GM19035 (cell line): ENCODE measurements around the gene DIS3L2.
"Not testable (repeated sequence)": the region's sequence is repeated elsewhere in the genome, so short reads cannot be mapped to it uniquely, and the experiment has no call there.

ENCODE experiments used
- ATAC-seq: cut with Tn5 transposase; IDR thresholded peaks from one replicate; pipeline ENCODE4 v1.9.1; 2021; ENCODE audit not compliant: unreplicated experiment

DIS3L2 gene

GRCh38 chr2:232328516-232329460, 367.3 kb downstream of the DIS3L2 start:
- no peak for ATAC-seq

GRCh38 chr2:232329716-232330067, 368.2 kb downstream of the DIS3L2 start:
- ATAC-seq = no peak

GRCh38 chr2:232330068-232330999, 368.8 kb downstream of the DIS3L2 start:
- ATAC-seq = no peak

- ATAC-seq = not testable (repeated sequence)
Observed at GRCh38 chr2:232331061-232331460, 369.5 kb downstream of the DIS3L2 start.

GRCh38 chr2:232331641-232332040, 370.1 kb downstream of the DIS3L2 start:
- ATAC-seq = not testable (repeated sequence)

- ATAC-seq = not testable (repeated sequence)
Observed at GRCh38 chr2:232332244-232332939, 370.9 kb downstream of the DIS3L2 start.

DNA sequence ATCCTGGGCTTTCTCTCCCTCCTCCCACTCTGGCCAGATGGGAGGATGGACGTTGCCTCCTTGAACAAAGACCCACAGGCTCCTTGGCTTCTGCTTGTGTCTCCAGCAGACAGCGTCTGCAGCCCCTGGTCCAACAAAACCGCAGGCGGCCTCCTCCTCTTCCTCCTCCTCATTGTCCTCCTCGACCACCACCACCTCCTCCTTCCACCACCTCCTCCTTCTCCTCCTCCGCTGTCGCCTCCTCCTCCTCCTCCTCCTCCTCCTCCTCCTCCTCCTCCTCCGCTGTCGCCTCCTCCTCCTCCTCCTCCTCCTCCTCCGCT, 371.4 kb downstream of the DIS3L2 start:
- no peak for ATAC-seq

DNA sequence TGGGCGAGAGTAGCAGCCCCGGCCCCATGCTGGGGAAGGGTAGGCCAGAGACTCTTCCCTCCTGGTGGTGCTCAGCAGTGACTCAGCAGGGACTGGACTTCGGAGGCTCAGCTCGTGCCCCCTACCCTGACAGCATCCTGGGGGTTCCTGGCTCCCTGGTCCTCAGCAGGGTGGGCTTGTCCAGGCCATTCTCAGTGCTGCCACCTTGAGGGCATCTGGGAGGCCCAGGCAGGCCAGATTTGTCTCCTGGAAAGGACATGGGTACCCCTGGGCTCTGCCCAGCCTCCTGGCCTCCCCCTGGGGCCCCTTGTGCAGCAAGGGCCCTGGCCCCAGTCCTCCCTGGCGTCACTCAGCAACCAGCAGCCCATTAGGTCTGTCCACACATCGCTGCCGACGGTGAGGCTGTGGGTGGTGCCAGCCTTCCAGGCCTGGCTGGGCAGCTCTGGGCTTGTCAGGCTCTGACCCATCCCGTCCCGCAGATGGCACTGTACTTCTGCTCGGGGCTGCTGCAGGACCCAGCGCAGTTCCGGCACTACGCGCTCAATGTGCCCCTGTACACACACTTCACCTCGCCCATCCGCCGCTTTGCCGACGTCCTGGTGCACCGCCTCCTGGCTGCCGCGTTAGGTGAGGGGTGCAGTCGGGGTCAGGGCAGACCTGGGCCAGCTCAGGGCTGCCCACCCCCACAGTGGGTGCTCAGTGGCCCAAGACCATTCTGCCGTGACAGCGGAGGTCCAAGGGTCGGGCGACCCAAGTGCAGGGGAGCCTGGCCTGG, 372.0 kb downstream of the DIS3L2 start:
- ATAC-seq = no peak

- not testable (repeated sequence) for ATAC-seq
Observed at GRCh38 chr2:232334136-232334884, 372.8 kb downstream of the DIS3L2 start.

DNA sequence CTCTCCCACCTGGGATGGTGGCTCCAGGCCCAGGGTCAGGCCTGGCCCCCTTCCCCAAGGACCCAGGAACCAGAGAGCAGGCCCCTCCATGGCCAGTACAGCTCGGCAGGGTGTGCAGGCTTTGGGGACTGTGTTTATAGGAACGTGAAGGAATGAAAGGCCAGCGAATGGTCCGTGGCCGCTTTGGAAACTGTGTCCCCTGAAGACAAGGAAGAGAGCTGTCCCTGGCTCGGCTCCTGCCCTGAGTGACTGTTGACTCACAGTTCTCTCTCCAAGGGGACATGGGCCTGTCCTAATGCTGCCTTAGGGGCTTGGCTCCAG, 373.3 kb downstream of the DIS3L2 start:
- ATAC-seq = not testable (repeated sequence)

GRCh38 chr2:232335206-232335858, 373.8 kb downstream of the DIS3L2 start:
- ATAC-seq = not testable (repeated sequence)

DNA sequence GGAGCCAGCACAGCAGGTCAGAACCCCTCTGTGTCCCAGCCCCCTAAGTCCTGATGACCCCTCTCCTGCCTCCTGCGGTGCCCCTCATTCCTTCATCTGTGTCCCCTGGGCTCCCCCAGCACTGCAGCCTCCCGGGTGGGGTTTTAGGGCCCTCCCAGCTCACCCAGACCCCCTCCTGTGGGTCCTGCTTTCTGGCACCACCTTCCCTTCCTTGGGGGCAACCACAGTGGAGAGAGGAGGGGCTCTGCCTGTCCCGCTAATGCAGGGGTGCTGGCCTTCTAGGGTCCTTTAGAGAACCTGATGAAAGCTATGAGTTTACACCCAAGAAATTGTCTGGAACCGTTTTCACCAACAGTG, 374.3 kb downstream of the DIS3L2 start:
- ATAC-seq = no peak

DNA sequence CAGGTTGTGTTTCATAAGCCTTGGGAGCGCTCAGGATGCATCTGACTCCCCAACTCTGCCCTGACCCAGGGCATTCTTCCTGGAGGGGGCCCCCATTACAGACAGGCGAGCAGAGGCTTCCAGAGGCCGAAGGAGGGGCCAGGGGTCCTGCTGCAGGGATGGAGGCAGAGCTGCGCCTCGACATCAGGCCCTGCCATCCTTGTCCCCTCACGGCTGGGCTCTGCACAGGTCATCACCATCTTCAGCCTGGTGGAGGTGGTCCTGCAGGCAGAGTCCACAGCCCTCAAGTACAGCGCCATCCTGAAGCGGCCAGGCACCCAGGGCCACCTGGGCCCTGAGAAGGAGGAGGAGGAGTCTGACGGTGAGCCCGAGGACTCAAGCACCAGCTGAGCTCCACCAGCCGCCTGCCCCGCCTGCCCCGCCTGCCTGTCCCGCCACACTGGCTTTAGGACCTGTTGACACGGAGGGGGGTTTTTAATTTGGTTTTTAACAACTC, 374.8 kb downstream of the DIS3L2 start:
- ATAC-seq = no peak

- no peak for ATAC-seq
Observed at GRCh38 chr2:232336981-232337720, 375.6 kb downstream of the DIS3L2 start.

- not testable (repeated sequence) for ATAC-seq
Observed at GRCh38 chr2:232338094-232338758, 376.7 kb downstream of the DIS3L2 start.

- no peak for ATAC-seq
Observed at GRCh38 chr2:232338759-232339106, 377.2 kb downstream of the DIS3L2 start.

DNA sequence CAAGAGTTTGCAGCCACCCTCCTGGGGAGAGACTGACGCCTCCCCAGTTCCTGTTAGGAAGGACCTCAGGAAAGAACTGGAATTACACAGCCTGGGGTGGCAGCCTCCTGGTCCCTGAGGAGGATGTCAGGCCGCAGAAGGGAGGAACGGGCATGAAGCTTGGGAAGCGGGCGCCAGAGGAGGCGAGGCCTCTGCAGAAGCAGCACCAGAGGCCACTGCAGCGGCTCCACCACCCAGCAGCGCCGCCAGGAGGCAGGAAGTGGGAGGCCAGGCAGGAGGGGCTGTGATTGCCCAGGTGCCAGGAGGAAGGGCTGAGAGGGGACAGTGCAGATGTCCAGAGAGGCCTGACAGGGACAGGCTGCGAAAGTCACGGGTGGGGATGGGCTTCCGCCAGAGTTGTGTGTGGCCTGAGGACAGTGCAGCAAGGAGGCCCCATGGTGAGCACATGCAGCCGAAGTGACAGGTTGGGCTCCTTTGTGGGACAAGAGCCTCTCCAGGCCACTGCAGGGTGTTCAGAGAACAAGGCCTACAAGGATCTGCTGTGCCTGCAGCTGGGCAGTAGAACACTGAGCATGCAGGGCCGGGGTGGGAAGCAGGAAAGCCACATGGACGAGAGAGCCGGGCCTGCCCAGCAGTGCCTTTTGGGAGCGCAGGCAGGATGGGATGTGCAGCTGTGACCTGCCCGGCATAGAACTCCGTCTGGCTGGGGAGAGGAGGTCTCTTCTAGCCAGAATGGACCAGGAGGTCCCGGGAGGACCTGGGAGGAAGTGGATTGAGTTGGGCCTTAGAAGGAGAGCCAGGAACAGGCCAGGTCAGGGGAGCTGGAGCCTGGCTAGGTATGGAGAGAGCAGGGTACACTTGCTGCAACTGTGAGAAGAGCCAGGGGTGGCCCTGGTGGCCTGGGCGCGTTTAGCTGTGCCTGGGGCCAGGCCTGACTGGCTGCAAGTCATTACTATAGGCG, 377.9 kb downstream of the DIS3L2 start:
- no peak for ATAC-seq
